GM12864 (cell line): Measurements from ENCODE around the gene GGA1.

Experiments used
- DNase-seq: peaks from one replicate; pipeline ENCODE4 v3.0.0-alpha.2; 2011; ENCODE audit warnings: low read depth
- H3K4me3 ChIP-seq: 2 replicates; pipeline ENCODE4 v1.5.1; 2011; ENCODE audit warnings: mild to moderate bottlenecking, low read depth, low read length, control low read depth
- CTCF ChIP-seq: IDR thresholded peaks from 2 replicates; pipeline ENCODE4 v1.5.1; 2011; ENCODE audit warnings: low read depth, mild to moderate bottlenecking, moderate library complexity, low read length, control low read depth, inconsistent platforms; ENCODE audit errors: missing control alignments

GGA1 gene

DNA sequence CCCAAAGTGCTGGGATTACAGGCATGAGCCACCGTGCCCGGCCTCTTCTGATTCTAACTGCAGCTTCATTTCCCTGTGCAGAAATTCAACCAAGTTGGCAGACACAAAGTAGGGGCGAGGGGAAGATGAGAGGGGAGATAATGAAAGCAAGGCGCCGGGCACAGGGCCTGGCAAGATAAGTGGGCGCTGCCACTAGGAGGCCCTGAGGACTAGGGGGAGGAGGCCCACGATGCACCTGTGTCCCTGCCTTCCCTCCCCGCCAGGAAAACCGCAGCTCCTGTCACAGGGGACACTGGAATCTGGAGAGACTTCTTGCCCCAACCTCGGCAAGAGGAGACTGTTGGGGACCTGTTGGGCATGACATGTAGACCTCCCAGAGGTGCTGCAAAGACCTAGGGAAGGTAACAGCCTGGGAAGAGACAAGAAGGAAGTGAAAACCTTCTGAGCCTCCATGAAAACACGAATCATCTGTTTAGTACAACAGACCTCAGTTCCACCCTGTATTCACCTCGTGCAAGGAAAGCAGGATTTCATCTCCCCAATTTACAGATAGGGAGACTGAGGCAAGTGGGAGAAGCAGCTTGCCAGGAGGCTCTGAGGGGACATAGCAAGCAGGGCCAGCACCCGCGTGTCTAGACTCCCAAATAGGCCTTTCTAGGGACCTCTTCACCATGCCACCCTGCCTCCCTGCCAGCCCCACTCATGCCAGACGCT lies 63.7 kb downstream of the GGA1 start:
- no peak for TF ChIP-seq CTCF
- no peak overlapping the region for H3K4me3 ChIP-seq
- DNase-seq = no peak

DNA sequence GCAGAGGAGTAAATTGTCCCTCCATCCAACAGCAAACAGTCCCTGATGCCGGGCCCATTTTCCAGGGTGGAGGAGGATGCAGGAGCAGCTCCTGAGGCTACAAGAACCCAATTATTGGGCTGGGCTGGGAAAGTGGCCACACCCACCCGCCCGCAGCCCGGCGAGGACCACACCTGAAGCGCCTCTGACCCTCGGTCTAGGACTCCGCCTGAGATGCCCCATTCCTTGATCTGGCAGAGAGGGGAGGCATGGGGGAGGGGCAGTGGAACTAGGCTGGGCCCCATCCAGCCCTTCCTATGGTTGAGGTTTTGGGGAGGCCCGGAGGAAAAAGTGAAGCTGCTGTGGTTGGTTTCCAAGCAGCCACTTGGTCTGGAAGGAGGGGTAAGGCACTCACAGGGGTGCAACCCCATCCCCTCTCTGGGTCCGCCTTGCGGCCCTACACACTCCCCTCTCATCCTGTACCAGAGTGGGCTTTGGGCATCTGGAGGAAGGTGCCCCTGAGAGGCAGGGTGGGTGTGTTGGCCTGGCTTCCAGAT lies 64.4 kb downstream of the GGA1 start:
- DNase-seq = no peak
- no peak for TF ChIP-seq CTCF
- no peak overlapping the region for H3K4me3 ChIP-seq

- no peak overlapping the region for H3K4me3 ChIP-seq
- no peak for TF ChIP-seq CTCF
- DNase-seq = no peak
These were observed 65.6 kb downstream of the GGA1 start for GRCh38 chr22:37674248-37674647.

- no peak for TF ChIP-seq CTCF
- H3K4me3 ChIP-seq = peak within 1 kb of the TSS; percentile 78
- DNase-seq = peak; percentile 57
These were observed 66.6 kb downstream of the GGA1 start, which contains the start of gene LGALS1 for GRCh38 chr22:37674951-37675929. TSS of gene LGALS1 (plus strand) at chr22:37675636. CDS start at chr22:37675703, 67 bp downstream.

DNA sequence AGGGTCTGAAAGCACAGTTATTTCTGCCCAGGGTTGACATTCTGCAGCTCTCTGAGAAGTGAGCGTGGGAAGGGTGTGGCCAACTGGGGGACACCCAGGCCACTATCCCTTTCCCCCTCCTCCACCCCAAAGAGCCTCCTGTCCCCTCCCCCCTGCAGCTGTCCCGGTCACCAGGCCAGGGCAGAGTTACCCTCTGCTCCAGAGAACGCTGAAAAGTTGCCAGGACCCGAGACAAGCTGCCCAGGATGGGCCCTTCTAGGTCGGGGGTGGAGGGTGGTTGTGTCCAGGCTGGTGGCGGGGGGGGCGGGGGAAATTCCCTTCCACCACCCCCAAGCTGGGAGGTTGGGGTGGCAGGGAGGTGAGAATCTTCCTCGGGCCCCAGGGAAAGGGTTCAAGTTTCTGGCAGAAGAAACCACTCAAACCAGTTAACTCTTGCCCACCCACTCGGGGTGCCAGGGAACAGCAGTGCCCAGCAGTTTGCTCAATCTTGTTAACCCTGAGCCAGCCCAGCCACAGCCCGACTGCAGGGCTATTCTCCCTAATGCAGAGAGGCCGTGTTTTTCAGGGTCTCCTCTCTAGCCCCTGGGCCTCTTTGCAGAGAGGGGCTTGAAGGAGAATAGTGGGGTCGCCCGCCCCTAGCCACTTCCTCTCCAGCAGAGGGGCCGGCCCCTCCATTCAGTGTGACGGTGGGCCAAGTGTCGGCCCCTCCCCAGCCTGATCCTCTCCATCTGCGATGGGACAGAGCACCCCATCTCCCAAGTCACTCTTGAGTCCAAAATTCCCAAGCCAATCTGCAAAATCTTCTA lies 67.5 kb downstream of the GGA1 start:
- DNase-seq = no peak
- no peak for TF ChIP-seq CTCF
- peak overlapping the region; percentile 78 for H3K4me3 ChIP-seq

GRCh38 chr22:37676736-37677492 lies 68.3 kb downstream of the GGA1 start:
- no peak for TF ChIP-seq CTCF
- peak; percentile 68 for DNase-seq
- peak overlapping the region; percentile 78 for H3K4me3 ChIP-seq
